B cell (primary cell): ENCODE measurements around the gene BACH2. TPM values are rescaled to one million over a fixed set of nuclear protein-coding genes. Genes with fewer than 3 reads are reported as not detected.
"Not testable (repeated sequence)": the region's sequence is repeated elsewhere in the genome, so short reads cannot be mapped to it uniquely, and the experiment has no call there.

ENCODE experiments used
- ATAC-seq: fragments of 200-7000 bp; cut with Tn5 transposase; one replicate; pipeline ENCODE4 v1.10.0; 2021; ENCODE audit warnings: low read depth, mild to moderate bottlenecking, moderate number of reproducible peaks, moderate library complexity
- CTCF ChIA-PET: fragments of 350-600 bp; sonication (Branson Sonifier 250); formaldehyde crosslinking; loops from one replicate; lab custom pipeline; 2021; ENCODE audit warnings: antibody characterized with exemption, inconsistent platforms; lab: Charles Lee
- POLR2A ChIA-PET: fragments of 350-600 bp; sonication (Branson Sonifier 250); formaldehyde crosslinking; loops from one replicate; lab custom pipeline; 2021; ENCODE audit warnings: antibody characterized with exemption; lab: Charles Lee
- DNase-seq: peaks from one replicate; pipeline ENCODE4 v3.0.0; 2013
- H2AFZ ChIP-seq: 2 replicates; pipeline ENCODE4 v1.6.1; 2012; ENCODE audit warnings: mild to moderate bottlenecking, low read depth, low read length; ENCODE audit not compliant: insufficient read depth, poor library complexity, severe bottlenecking
- H3K27ac ChIP-seq, 2 donors: 1 replicate in 1 of 2; 2 replicates in 1 of 2; pipeline ENCODE4 v1.5.1; 2012 to 2013; ENCODE audit warnings: low read length in 2 of 2, mild to moderate bottlenecking in 2 of 2, moderate library complexity in 1 of 2
- H3K27me3 ChIP-seq, 4 experiments: fragments of 200-600 bp in 1 of 4; sonication (generic) in 1 of 4; replicated peaks in 1 of 4; 1 replicate in 2 of 4; 2 replicates in 2 of 4; pipeline versions ENCODE4 v1.6.1 to v1.7.0; 2013 to 2016; ENCODE audit warnings: low read length in 3 of 4, mild to moderate bottlenecking in 2 of 4, mixed read lengths in 1 of 4, moderate library complexity in 1 of 4; ENCODE audit not compliant: insufficient read depth in 4 of 4, control insufficient read depth in 3 of 4; ENCODE audit errors: control extremely low read depth in 1 of 4
- H3K36me3 ChIP-seq, 2 experiments: replicated peaks in 1 of 2; 1 replicate in 1 of 2; 2 replicates in 1 of 2; pipeline versions ENCODE4 v1.6.1 to v1.7.1; 2013; ENCODE audit warnings: low read length in 1 of 2; ENCODE audit not compliant: insufficient read depth in 2 of 2, control insufficient read depth in 1 of 2; ENCODE audit errors: control extremely low read depth in 1 of 2, extremely low read depth in 1 of 2
- H3K4me1 ChIP-seq, 2 donors: fragments of 200-600 bp in 1 of 2; sonication (generic) in 1 of 2; 1 replicate in 1 of 2; 2 replicates in 1 of 2; pipeline versions ENCODE4 v1.5.1 to v1.6.1; 2013 to 2017; ENCODE audit warnings: low read length in 2 of 2; ENCODE audit not compliant: control insufficient read depth in 2 of 2, insufficient read depth in 2 of 2
- H3K4me2 ChIP-seq: replicated peaks from 2 replicates; pipeline ENCODE3; 2012; ENCODE audit warnings: mild to moderate bottlenecking, low read depth, low read length; ENCODE audit not compliant: poor library complexity, severe bottlenecking
- H3K4me3 ChIP-seq, 5 experiments: fragments of 200-600 bp in 1 of 5; sonication (generic) in 1 of 5; 1 replicate in 3 of 5; 2 replicates in 2 of 5; pipeline versions ENCODE4 v1.5.1 to v1.7.0; 2011 to 2016; ENCODE audit warnings: low read length in 4 of 5, mild to moderate bottlenecking in 4 of 5, low read depth in 2 of 5, control low read depth in 1 of 5, moderate library complexity in 1 of 5; ENCODE audit not compliant: insufficient read depth in 1 of 5; ENCODE audit errors: control extremely low read depth in 1 of 5, extremely low read depth in 1 of 5
- H3K79me2 ChIP-seq: fragments of 200-600 bp; sonication (generic); one replicate; pipeline ENCODE4 v1.6.0; 2016; ENCODE audit warnings: low read length; ENCODE audit not compliant: control insufficient read depth, insufficient read depth
- H3K9ac ChIP-seq: fragments of 200-600 bp; sonication (generic); 2 replicates; pipeline ENCODE4 v1.6.1; 2017; ENCODE audit warnings: mild to moderate bottlenecking, low read length, moderate library complexity
- H3K9me3 ChIP-seq, 3 donors: one replicate each; pipeline versions ENCODE4 v1.6.1 to v1.7.1; 2013; ENCODE audit warnings: low read length in 2 of 3; ENCODE audit not compliant: control insufficient read depth in 2 of 3, insufficient read depth in 1 of 3; ENCODE audit errors: control extremely low read depth in 1 of 3
- H4K20me1 ChIP-seq: 2 replicates; pipeline ENCODE4 v1.6.0; 2012; ENCODE audit warnings: mild to moderate bottlenecking, low read length; ENCODE audit not compliant: insufficient read depth, control insufficient read depth, poor library complexity, severe bottlenecking
- H3K27ac Mint-ChIP-seq: one replicate; pipeline ENCODE4 v1.8.0; 2021; ENCODE audit warnings: mixed read lengths
- H3K27me3 Mint-ChIP-seq: one replicate; pipeline ENCODE4 v1.8.0; 2021; ENCODE audit warnings: mixed read lengths
- H3K4me1 Mint-ChIP-seq: one replicate; pipeline ENCODE4 v1.8.0; 2021; ENCODE audit warnings: mixed read lengths
- H3K4me3 Mint-ChIP-seq: one replicate; pipeline ENCODE4 v1.8.0; 2021; ENCODE audit warnings: mixed read lengths
- H3K9me3 Mint-ChIP-seq: one replicate; pipeline ENCODE4 v1.8.0; 2022; ENCODE audit warnings: mixed read lengths; ENCODE audit not compliant: insufficient read depth
- CTCF ChIP-seq: fragments of 200-600 bp; IDR thresholded peaks from one replicate; pipeline ENCODE4 v1.8.0; 2022; ENCODE audit warnings: antibody characterized with exemption, mild to moderate bottlenecking
- EZH2 ChIP-seq: IDR thresholded peaks from 2 replicates; pipeline ENCODE4 v1.6.1; 2012; ENCODE audit warnings: borderline replicate concordance, low read depth, mild to moderate bottlenecking, moderate library complexity, low read length; ENCODE audit not compliant: insufficient read depth, poor library complexity, severe bottlenecking
- WGBS: methylation state at CpG from one replicate; pipeline ENCODE4 v1.1.5; 2013; ENCODE audit warnings: missing lambda C conversion rate; ENCODE audit not compliant: insufficient coverage; 5-methylcytosine and 5-hydroxymethylcytosine counted together
- intact Hi-C: fragments of 100-400 bp; cut with micrococcal nuclease; formaldehyde crosslinking; loops from one replicate; pipeline ENCODE4 v1.10.0; 2022
- polyA plus RNA-seq: library from polyadenylated mRNA; depleted of rRNA; stranded (reverse); fragments of >200 nt; gene quantifications from 2 replicates; pipeline ENCODE4 v1.2.3, GENCODE V29; 2012
- total RNA-seq, 2 donors: library from RNA; stranded (reverse); fragments of 120-200 nt in 1 of 2; gene quantifications; 1 replicate in 1 of 2; 2 replicates in 1 of 2; pipeline versions ENCODE4 v1.2.3 to v1.2.4, GENCODE V29; 2013 to 2022

Gene BACH2
- total and polyA plus RNA-seq, 2 donors (not counting 1 experiment from before 2014, with no cell fraction given), result 41.1 to 235 TPM

DNA sequence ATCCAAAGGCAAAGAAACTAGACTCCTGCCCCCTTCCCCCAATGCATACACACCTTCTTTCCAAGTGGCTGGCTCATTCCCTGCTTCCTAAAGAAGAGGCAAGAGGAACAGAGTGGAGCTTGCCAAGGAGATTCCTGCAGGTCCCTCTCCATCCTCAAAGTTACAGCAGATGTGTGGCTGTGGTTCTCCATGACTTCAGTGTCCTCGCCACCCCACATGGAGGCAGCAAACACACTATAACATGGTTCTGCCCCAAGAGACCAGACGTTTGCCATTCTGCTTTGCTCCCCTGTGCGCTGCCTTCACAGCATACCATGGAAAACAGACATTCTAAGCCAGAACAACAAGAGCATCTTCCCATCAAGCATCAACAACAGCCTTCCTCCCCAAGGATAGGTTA, 84.4 kb downstream of the BACH2 start:
- ChIA-PET CTCF (interaction anchor here (0.6 to 1.9 kb wide), 3 partner anchors 35 to 201 kb away, joined by 3 to 4 read pairs (median 3); no protein-coding TSS in a partner anchor), POLR2A (no interaction called here)
- Histone ChIP-seq H3K9me3 (no peaks in the 10 kb centered on the region), H3K4me1 (peaks cover 44 to 50% of the 10 kb centered on the region in 2 donors), H3K4me3 (no peak overlapping the region), H3K36me3 (peaks cover 0 to 10% of the 10 kb centered on the region in 2 experiments), H3K27me3 (no peaks in the 10 kb centered on the region), H2AFZ (no peak overlapping the region), H3K79me2 (peaks cover 88% of the 10 kb centered on the region), H3K9ac (no peak overlapping the region), H4K20me1 (peaks cover 48% of the 10 kb centered on the region), H3K4me2 (no peak overlapping the region), H3K27ac (peak overlapping the region in 1 of 2 donors; percentile 96)
- Mint-ChIP-seq H3K4me3 (no peak overlapping the region), H3K27me3 (no peaks in the 10 kb centered on the region), H3K27ac (peak overlapping the region; percentile 59), H3K4me1 (peaks cover 47% of the 10 kb centered on the region), H3K9me3 (no peaks in the 10 kb centered on the region)
- no peak for TF ChIP-seq EZH2
- no peak for TF ChIP-seq CTCF
- intact Hi-C loops, result loop anchor here (10.0 kb wide), 1 partner anchor 387 kb away; the partner anchor contains the start of gene CASP8AP2
- WGBS, result 100% methylated on average over 1 of the region's 3 CpGs
- ATAC-seq, result no peak
- DNase-seq, result no peak

DNA sequence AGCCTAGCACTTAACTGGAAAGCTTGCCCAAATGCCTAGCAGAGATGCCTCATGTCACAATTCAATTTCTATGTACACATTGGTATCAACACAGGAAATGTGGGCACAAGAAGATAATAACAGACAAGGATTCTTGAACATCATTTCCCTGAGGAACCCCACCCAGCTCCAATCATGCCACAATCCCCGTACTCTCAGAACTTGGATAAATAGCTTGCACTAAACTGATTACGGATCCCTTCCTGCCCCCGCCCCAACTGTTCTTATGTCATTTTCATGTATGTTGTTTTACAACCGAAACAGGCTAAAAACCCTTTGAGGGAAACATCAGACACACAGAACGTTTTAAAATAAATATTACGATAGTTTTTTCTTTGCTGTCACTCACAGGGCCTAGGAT, 87.1 kb downstream of the BACH2 start:
- no peak for TF ChIP-seq CTCF
- TF ChIP-seq EZH2, result no peak
- Mint-ChIP-seq H3K27ac (peak overlapping the region; percentile 46), H3K27me3 (no peaks in the 10 kb centered on the region), H3K4me1 (peaks cover 55% of the 10 kb centered on the region), H3K4me3 (no peak overlapping the region), H3K9me3 (no peaks in the 10 kb centered on the region)
- ATAC-seq (no peak), DNase-seq (no peak)
- Histone ChIP-seq H3K27me3 (no peaks in the 10 kb centered on the region), H3K9me3 (no peaks in the 10 kb centered on the region), H3K4me2 (no peak overlapping the region), H4K20me1 (peaks cover 66% of the 10 kb centered on the region), H3K4me3 (no peak overlapping the region), H3K9ac (no peak overlapping the region), H3K27ac (peak overlapping the region in 1 of 2 donors; percentile 13), H3K36me3 (peaks cover 10 to 33% of the 10 kb centered on the region in 2 experiments), H2AFZ (no peak overlapping the region), H3K4me1 (peaks cover 19 to 23% of the 10 kb centered on the region in 2 donors), H3K79me2 (peaks cover 97% of the 10 kb centered on the region)
- intact Hi-C loops, result no loop called here
- 80% methylated on average over 1 of the region's 6 CpGs for WGBS
- POLR2A ChIA-PET, result interaction anchor here (0.9 kb wide), 1 partner anchor 15 kb away, joined by 3 read pairs; no protein-coding TSS in a partner anchor
- CTCF ChIA-PET, result interaction anchor here (1.6 kb wide), 1 partner anchor 184 kb away, joined by 4 read pairs; no protein-coding TSS in a partner anchor

DNA sequence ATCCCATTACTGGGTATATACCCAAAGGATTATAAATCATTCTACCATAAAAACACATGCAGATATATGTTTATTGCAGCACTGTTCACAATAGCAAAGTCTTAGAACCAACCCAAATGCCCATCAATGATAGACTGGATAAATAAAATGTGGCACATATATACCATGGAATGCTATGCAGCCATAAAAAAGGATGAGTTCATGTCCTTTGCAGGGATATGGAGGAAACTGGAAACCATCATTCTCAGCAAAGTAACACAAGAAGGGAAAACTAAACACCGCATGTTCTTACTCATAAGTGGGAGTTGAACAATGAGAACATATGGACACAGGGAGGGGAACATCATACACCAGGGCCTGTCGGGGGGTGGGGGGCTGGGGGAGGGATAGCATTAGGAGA, 88.0 kb downstream of the BACH2 start:
- DNase-seq, H3K4me3 Mint-ChIP-seq, H3K27me3 Mint-ChIP-seq, H3K4me2 ChIP-seq, H3K9ac ChIP-seq, H3K27me3 ChIP-seq, ATAC-seq, H3K4me3 ChIP-seq, H3K9me3 ChIP-seq, POLR2A ChIA-PET, H3K9me3 Mint-ChIP-seq, intact Hi-C loops, H3K27ac ChIP-seq, H2AFZ ChIP-seq: not testable (repeated sequence)
- WGBS, result no CpG with 5 or more reads among the region's 2 CpGs
- CTCF ChIA-PET, result interaction anchor here (1.6 kb wide), 1 partner anchor 185 kb away, joined by 4 read pairs; no protein-coding TSS in a partner anchor
- H3K36me3 ChIP-seq, result peaks cover 10 to 42% of the 10 kb centered on the region in 2 experiments
- H3K27ac Mint-ChIP-seq, result peak overlapping the region; percentile 53
- peaks cover 52% of the 10 kb centered on the region for H3K4me1 Mint-ChIP-seq
- H4K20me1 ChIP-seq, result peaks cover 68% of the 10 kb centered on the region
- H3K4me1 ChIP-seq, result peaks cover 11 to 15% of the 10 kb centered on the region in 2 donors
- H3K79me2 ChIP-seq, result peaks cover 97% of the 10 kb centered on the region
